Liver (tissue), 3 donors: Measurements from ENCODE around the gene FNDC10.

Source experiments
- CTCF ChIP-seq: fragments of 150-350 bp; IDR thresholded peaks from 2 replicates; pipeline ENCODE4 v1.5.1; 2017; ENCODE audit warnings: improper control_type of control experiment, low read depth, low read length; ENCODE audit not compliant: missing input control
- FOXA1 ChIP-seq: IDR thresholded peaks from 2 replicates; pipeline ENCODE4 v1.6.1; 2016; ENCODE audit warnings: antibody characterized with exemption
- GABPA ChIP-seq, 2 donors: IDR thresholded peaks in 1 of 2; conservative IDR thresholded peaks in 1 of 2; 2 replicates each; pipeline ENCODE4 v1.6.1; 2016; ENCODE audit warnings: antibody characterized with exemption in 2 of 2, mild to moderate bottlenecking in 1 of 2, moderate library complexity in 1 of 2
- JUND ChIP-seq, 2 donors: IDR thresholded peaks; 2 replicates each; pipeline ENCODE4 v1.6.1; 2016; ENCODE audit warnings: antibody characterized with exemption in 2 of 2
- MAX ChIP-seq: IDR thresholded peaks from 2 replicates; pipeline ENCODE4 v1.6.1; 2016; ENCODE audit warnings: antibody characterized with exemption
- RAD21 ChIP-seq, 2 donors: IDR thresholded peaks; 2 replicates each; pipeline ENCODE4 v1.6.1; 2016; ENCODE audit warnings: antibody characterized with exemption in 2 of 2, mild to moderate bottlenecking in 2 of 2
- REST ChIP-seq: IDR thresholded peaks from 2 replicates; pipeline ENCODE4 v1.6.1; 2016; ENCODE audit warnings: antibody characterized with exemption, mild to moderate bottlenecking
- RXRA ChIP-seq, 2 donors: IDR thresholded peaks; 2 replicates each; pipeline ENCODE4 v1.6.1; 2017 to 2018; ENCODE audit warnings: antibody characterized with exemption in 2 of 2, mild to moderate bottlenecking in 1 of 2
- TAF1 ChIP-seq: conservative IDR thresholded peaks from 2 replicates; pipeline ENCODE4 v1.6.1; 2016; ENCODE audit warnings: antibody characterized with exemption, mild to moderate bottlenecking
- YY1 ChIP-seq: IDR thresholded peaks from 2 replicates; pipeline ENCODE4 v1.6.1; 2016; ENCODE audit warnings: antibody characterized with exemption, mild to moderate bottlenecking
- donor health status: healthy.
- donor health status: healthy.

- TF ChIP-seq CTCF: no peak
- no peak for TF ChIP-seq GABPA (IDR thresholded peaks at IDR 0.05 in 1 of 2, conservative IDR thresholded peaks at IDR 0.05 in 1 of 2)
- TF ChIP-seq JUND (IDR thresholded peaks at IDR 0.05): no peak
- no peak for TF ChIP-seq FOXA1
- no peak for TF ChIP-seq TAF1
- no peak for TF ChIP-seq RXRA (IDR thresholded peaks at IDR 0.05)
- no peak for TF ChIP-seq MAX
- TF ChIP-seq YY1: no peak
- no peak for TF ChIP-seq REST
- TF ChIP-seq RAD21 (IDR thresholded peaks at IDR 0.05): no peak
These were observed 5.8 kb upstream of the FNDC10 start for GRCh38 chr1:1605724-1606123.
